Naive thymus-derived CD8-positive, alpha-beta T cell (primary cell): ENCODE results near the gene NR5A2. TPM values are rescaled to one million over a fixed set of nuclear protein-coding genes. Genes with fewer than 3 reads are reported as not detected.
"Not testable (repeated sequence)": the region's sequence is repeated elsewhere in the genome, so short reads cannot be mapped to it uniquely, and the experiment has no call there.

ENCODE experiments used
- ATAC-seq, 2 donors: fragments of 150-1000 bp; cut with Tn5 transposase in 1 of 2; sonication (Bioruptor Pico), chemical (Tn5 transposase) in 1 of 2; 1 replicate in 1 of 2; 2 replicates in 1 of 2; pipeline ENCODE4 v1.10.0; 2021; ENCODE audit warnings: mild to moderate bottlenecking in 2 of 2, moderate library complexity in 2 of 2
- POLR2A ChIA-PET: fragments of 350-600 bp; sonication (Branson Sonifier 250); formaldehyde crosslinking; loops from one replicate; lab custom pipeline; 2021; ENCODE audit warnings: antibody characterized with exemption; lab: Charles Lee
- DNase-seq, 10 donors: peaks; one replicate each; pipeline versions ENCODE4 v3.0.0 to v3.0.0-alpha.2; 2020 to 2022
- H3K27ac Mint-ChIP-seq, 10 donors: one replicate each; pipeline ENCODE4 v1.8.0; 2020 to 2022; ENCODE audit warnings: mild to moderate bottlenecking in 10 of 10, mixed read lengths in 10 of 10, moderate library complexity in 4 of 10, inconsistent platforms in 1 of 10
- H3K27me3 Mint-ChIP-seq, 5 donors: one replicate each; pipeline ENCODE4 v1.8.0; 2021 to 2022; ENCODE audit warnings: mixed read lengths in 5 of 5
- H3K36me3 Mint-ChIP-seq, 3 donors: one replicate each; pipeline ENCODE4 v1.8.0; 2020 to 2022; ENCODE audit warnings: mixed read lengths in 3 of 3, mild to moderate bottlenecking in 2 of 3, inconsistent platforms in 1 of 3
- H3K4me1 Mint-ChIP-seq, 4 donors: one replicate each; pipeline ENCODE4 v1.8.0; 2021 to 2022; ENCODE audit warnings: mixed read lengths in 4 of 4
- H3K4me3 Mint-ChIP-seq, 10 donors: one replicate each; pipeline ENCODE4 v1.8.0; 2020 to 2022; ENCODE audit warnings: mild to moderate bottlenecking in 10 of 10, mixed read lengths in 10 of 10, moderate library complexity in 6 of 10, inconsistent platforms in 1 of 10
- H3K9me3 Mint-ChIP-seq, 9 donors: one replicate each; pipeline ENCODE4 v1.8.0; 2020 to 2022; ENCODE audit warnings: mixed read lengths in 9 of 9, mild to moderate bottlenecking in 3 of 9, inconsistent platforms in 1 of 9, moderate library complexity in 1 of 9
- polyA plus RNA-seq, 3 donors: library from polyadenylated mRNA; unstranded; fragments of 300-500 nt; fragmentation: Illumina TruSeq; gene quantifications; one replicate each; pipeline ENCODE4 v1.2.3, GENCODE V29; 2021
- total RNA-seq, 8 experiments: library from RNA in 2 of 8; stranded (reverse) in 2 of 8; gene quantifications; one replicate each; pipeline ENCODE4 v1.2.3 and lab custom pipeline; 2021 to 2026

Gene NR5A2
- total and polyA plus RNA-seq, 5 experiments from 2014 or later = not detected

GRCh38 chr1:200179781-200180160, 152.3 kb downstream of the NR5A2 start:
- Mint-ChIP-seq H3K9me3 (no peaks in the 10 kb centered on the region), H3K4me3 (no peak overlapping the region), H3K27ac (peak overlapping the region in 1 of 10 donors; percentile 26), H3K36me3 (no peaks in the 10 kb centered on the region), H3K4me1 (peaks cover 0 to 11% (median 1%) of the 10 kb centered on the region in 4 donors), H3K27me3 (peaks cover 4 to 27% (median 18%) of the 10 kb centered on the region in 5 donors)
- no peak for DNase-seq
- POLR2A ChIA-PET = no interaction called here
- ATAC-seq = no peak

GRCh38 chr1:200180821-200181220, 153.3 kb downstream of the NR5A2 start:
- H3K9me3 Mint-ChIP-seq = peaks cover 0 to 5% (median 0%) of the 10 kb centered on the region in 9 donors
- POLR2A ChIA-PET = no interaction called here
- H3K4me1 Mint-ChIP-seq = peaks cover 0 to 19% (median 2%) of the 10 kb centered on the region in 4 donors
- ATAC-seq (no peak), DNase-seq (no peak)
- no peak overlapping the region for H3K4me3 Mint-ChIP-seq
- peaks cover 7 to 34% (median 24%) of the 10 kb centered on the region in 5 donors for H3K27me3 Mint-ChIP-seq
- no peaks in the 10 kb centered on the region for H3K36me3 Mint-ChIP-seq
- H3K27ac Mint-ChIP-seq = no peak overlapping the region

GRCh38 chr1:200181861-200182260, 154.4 kb downstream of the NR5A2 start:
- peaks cover 0 to 19% (median 2%) of the 10 kb centered on the region in 4 donors for H3K4me1 Mint-ChIP-seq

GRCh38 chr1:200182701-200183100, 155.2 kb downstream of the NR5A2 start:
- DNase-seq (no peak), ATAC-seq (no peak)
- Mint-ChIP-seq H3K36me3 (peaks cover 1 to 5% (median 2%) of the 10 kb centered on the region in 3 donors), H3K27me3 (peaks cover 9 to 34% (median 28%) of the 10 kb centered on the region in 5 donors), H3K4me3 (no peak overlapping the region), H3K27ac (no peak overlapping the region), H3K9me3 (peaks cover 0 to 9% (median 0%) of the 10 kb centered on the region in 9 donors), H3K4me1 (peaks cover 0 to 19% (median 2%) of the 10 kb centered on the region in 4 donors)
- POLR2A ChIA-PET = no interaction called here

More at GRCh38 chr1:200181861-200182260, 154.4 kb downstream of the NR5A2 start:
- Mint-ChIP-seq H3K27me3 (peaks cover 9 to 34% (median 28%) of the 10 kb centered on the region in 5 donors), H3K4me3 (no peak overlapping the region), H3K9me3 (peaks cover 0 to 9% (median 0%) of the 10 kb centered on the region in 9 donors), H3K27ac (no peak overlapping the region), H3K36me3 (peaks cover under 1 to 5% (median 2%) of the 10 kb centered on the region in 3 donors)
- POLR2A ChIA-PET = no interaction called here
- DNase-seq (no peak), ATAC-seq (no peak)

GRCh38 chr1:200183637-200184036, 156.1 kb downstream of the NR5A2 start:
- POLR2A ChIA-PET = no interaction called here
- ATAC-seq (no peak), DNase-seq (no peak)
- H3K27ac Mint-ChIP-seq = no peak overlapping the region
- H3K27me3 Mint-ChIP-seq = peaks cover 9 to 34% (median 29%) of the 10 kb centered on the region in 5 donors
- peaks cover 1 to 5% (median 2%) of the 10 kb centered on the region in 3 donors for H3K36me3 Mint-ChIP-seq
- peaks cover 0 to 9% (median 0%) of the 10 kb centered on the region in 9 donors for H3K9me3 Mint-ChIP-seq
- H3K4me1 Mint-ChIP-seq = peaks cover 0 to 19% (median 2%) of the 10 kb centered on the region in 4 donors
- no peak overlapping the region for H3K4me3 Mint-ChIP-seq

GRCh38 chr1:200184196-200184595, 156.7 kb downstream of the NR5A2 start:
- Mint-ChIP-seq H3K27ac (no peak overlapping the region), H3K4me1 (peaks cover 0 to 19% (median 2%) of the 10 kb centered on the region in 4 donors), H3K36me3 (peaks cover 1 to 5% (median 2%) of the 10 kb centered on the region in 3 donors), H3K27me3 (peaks cover 9 to 34% (median 29%) of the 10 kb centered on the region in 5 donors), H3K4me3 (no peak overlapping the region), H3K9me3 (peaks cover 0 to 9% (median 0%) of the 10 kb centered on the region in 9 donors)
- no peak for ATAC-seq
- POLR2A ChIA-PET = no interaction called here
- no peak for DNase-seq

GRCh38 chr1:200185191-200185590, 157.7 kb downstream of the NR5A2 start:
- Mint-ChIP-seq H3K4me1 (peaks cover 0 to 19% (median 2%) of the 10 kb centered on the region in 4 donors), H3K27me3 (peaks cover 9 to 30% (median 28%) of the 10 kb centered on the region in 5 donors)
- ATAC-seq, H3K4me3 Mint-ChIP-seq, H3K9me3 Mint-ChIP-seq, H3K27ac Mint-ChIP-seq, DNase-seq, H3K36me3 Mint-ChIP-seq: not testable (repeated sequence)
- POLR2A ChIA-PET = interaction anchor here (0.6 kb wide), 1 partner anchor 459 kb away, joined by 3 read pairs; no protein-coding TSS in a partner anchor

GRCh38 chr1:200187332-200187731, 159.8 kb downstream of the NR5A2 start:
- H3K27me3 Mint-ChIP-seq = peaks cover 2 to 22% (median 16%) of the 10 kb centered on the region in 5 donors
- H3K4me3 Mint-ChIP-seq, ATAC-seq, DNase-seq, H3K9me3 Mint-ChIP-seq, POLR2A ChIA-PET, H3K36me3 Mint-ChIP-seq: not testable (repeated sequence)
- H3K27ac Mint-ChIP-seq = peak overlapping the region in 1 of 10 donors; percentile 48
- peaks cover 0 to 19% (median under 1%) of the 10 kb centered on the region in 4 donors for H3K4me1 Mint-ChIP-seq

- DNase-seq = no peak
- no peaks in the 10 kb centered on the region for H3K36me3 Mint-ChIP-seq
- POLR2A ChIA-PET = no interaction called here
- no peaks in the 10 kb centered on the region for H3K4me1 Mint-ChIP-seq
- no peak overlapping the region for H3K27ac Mint-ChIP-seq
- no peak overlapping the region for H3K4me3 Mint-ChIP-seq
- H3K9me3 Mint-ChIP-seq = peaks cover 0 to 6% (median 0%) of the 10 kb centered on the region in 9 donors
- H3K27me3 Mint-ChIP-seq = peaks cover 0 to 8% (median 2%) of the 10 kb centered on the region in 5 donors
- ATAC-seq = no peak
Measured at GRCh38 chr1:200191993-200192392, 164.5 kb downstream of the NR5A2 start.

GRCh38 chr1:200194477-200194876, 167.0 kb downstream of the NR5A2 start:
- POLR2A ChIA-PET = no interaction called here
- Mint-ChIP-seq H3K36me3 (no peaks in the 10 kb centered on the region), H3K4me1 (peaks cover 0 to 2% (median 0%) of the 10 kb centered on the region in 4 donors), H3K27ac (no peak overlapping the region), H3K27me3 (peaks cover 0 to 4% (median 2%) of the 10 kb centered on the region in 5 donors), H3K4me3 (no peak overlapping the region), H3K9me3 (peaks cover 0 to 3% (median 0%) of the 10 kb centered on the region in 9 donors)
- DNase-seq (no peak), ATAC-seq (no peak)

- DNase-seq = no peak
- Mint-ChIP-seq H3K4me1 (peaks cover 0 to 2% (median under 1%) of the 10 kb centered on the region in 4 donors), H3K27ac (no peak overlapping the region), H3K27me3 (peaks cover 0 to 4% (median 2%) of the 10 kb centered on the region in 5 donors), H3K36me3 (peaks cover 0 to 2% (median 0%) of the 10 kb centered on the region in 3 donors), H3K9me3 (peaks cover 0 to 5% (median 0%) of the 10 kb centered on the region in 9 donors), H3K4me3 (no peak overlapping the region)
- POLR2A ChIA-PET = no interaction called here
- no peak for ATAC-seq
Measured at GRCh38 chr1:200198236-200198635, 170.7 kb downstream of the NR5A2 start.

GRCh38 chr1:200205216-200205995, 177.9 kb downstream of the NR5A2 start:
- Mint-ChIP-seq H3K4me1 (no peaks in the 10 kb centered on the region), H3K27me3 (no peaks in the 10 kb centered on the region), H3K27ac (no peak overlapping the region), H3K36me3 (no peaks in the 10 kb centered on the region), H3K9me3 (peaks cover 0 to 5% (median 0%) of the 10 kb centered on the region in 9 donors), H3K4me3 (no peak overlapping the region)
- POLR2A ChIA-PET = no interaction called here
- ATAC-seq = no peak
- DNase-seq = no peak

- DNase-seq (no peak), ATAC-seq (no peak)
- Mint-ChIP-seq H3K4me1 (no peaks in the 10 kb centered on the region), H3K9me3 (peaks cover 0 to 5% (median 0%) of the 10 kb centered on the region in 9 donors), H3K36me3 (no peaks in the 10 kb centered on the region), H3K4me3 (no peak overlapping the region), H3K27me3 (no peaks in the 10 kb centered on the region), H3K27ac (no peak overlapping the region)
- POLR2A ChIA-PET = no interaction called here
Measured at GRCh38 chr1:200206340-200206739, 178.8 kb downstream of the NR5A2 start.
